Body of pancreas (tissue), 4 donors: ENCODE data around the gene DYRK1A.

Experiments used
- CTCF ChIP-seq, 7 experiments: fragments of 450-650 bp in 4 of 7; fragments of 200-600 bp in 3 of 7; sonication (generic) in 3 of 7; IDR thresholded peaks; one replicate each; pipeline ENCODE4 v1.5.1; 2016 to 2019; ENCODE audit warnings: antibody characterized with exemption in 7 of 7
- POLR2A ChIP-seq, 3 donors: fragments of 450-650 bp; IDR thresholded peaks; one replicate each; pipeline ENCODE4 v1.6.1; 2016; ENCODE audit warnings: antibody characterized with exemption in 3 of 3, mild to moderate bottlenecking in 2 of 3

DNA sequence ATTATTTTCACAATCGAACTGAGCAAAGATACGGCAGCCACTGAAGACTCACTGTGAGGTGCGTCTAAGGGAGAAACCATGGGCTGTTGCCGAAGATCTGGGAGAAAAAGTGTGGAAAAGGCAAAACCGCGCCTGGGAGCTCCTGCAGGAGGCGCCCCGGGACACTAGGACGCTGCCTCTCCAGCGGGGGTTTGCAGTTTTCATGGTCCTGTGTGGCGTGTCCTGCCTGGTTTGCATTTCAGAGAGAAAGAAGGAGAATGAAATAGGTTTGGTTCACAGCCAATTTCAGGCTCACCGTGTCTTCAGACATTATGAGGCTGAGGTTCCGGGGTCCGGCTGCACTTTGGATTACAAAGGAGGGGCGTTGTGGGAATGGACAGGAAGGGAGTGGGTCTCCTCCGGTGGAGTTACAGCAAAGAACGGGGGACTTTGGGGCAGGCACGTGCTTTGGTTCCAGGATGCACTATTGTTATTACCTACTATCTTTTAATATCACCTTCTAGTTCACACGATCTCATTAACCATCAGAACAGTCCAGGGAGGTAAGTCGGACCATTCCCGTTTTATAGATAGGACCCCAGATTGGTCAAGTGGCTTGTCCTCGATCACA lies 179.8 kb downstream of the DYRK1A start:
- TF ChIP-seq CTCF (IDR thresholded peaks at IDR 0.05), result no peak
- no peak for TF ChIP-seq POLR2A (IDR thresholded peaks at IDR 0.05)
